ENCODE data around the gene LRRC2.

Gene LRRC2

GRCh38 chr3:46586738-46587246, 20.7 kb upstream of the LRRC2 start:
- intact Hi-C loops (cut with DNase I; ENCODE audit: low total_unique reads): no loop called here
- no peak for DNase-seq
- no peak for TF ChIP-seq CTCF (IDR thresholded peaks at IDR 0.05)
- H3K9me3 ChIP-seq: no peaks in the 10 kb centered on the region
- H3K27me3 ChIP-seq: no peaks in the 10 kb centered on the region
- no peaks in the 10 kb centered on the region for H3K4me1 ChIP-seq
- no peaks in the 10 kb centered on the region for H3K36me3 ChIP-seq
- no peak overlapping the region for H3K4me3 ChIP-seq
- H3K27ac ChIP-seq: no peak overlapping the region

GRCh38 chr3:46585799-46586693, 19.9 kb upstream of the LRRC2 start:
- no peak for DNase-seq
- H3K36me3 ChIP-seq: no peaks in the 10 kb centered on the region
- intact Hi-C loops (cut with DNase I; ENCODE audit: low total_unique reads): no loop called here
- no peak overlapping the region for H3K4me3 ChIP-seq
- no peak overlapping the region for H3K27ac ChIP-seq
- no peak for TF ChIP-seq CTCF (IDR thresholded peaks at IDR 0.05)
- no peaks in the 10 kb centered on the region for H3K4me1 ChIP-seq
- no peaks in the 10 kb centered on the region for H3K9me3 ChIP-seq
- H3K27me3 ChIP-seq: no peaks in the 10 kb centered on the region

DNA sequence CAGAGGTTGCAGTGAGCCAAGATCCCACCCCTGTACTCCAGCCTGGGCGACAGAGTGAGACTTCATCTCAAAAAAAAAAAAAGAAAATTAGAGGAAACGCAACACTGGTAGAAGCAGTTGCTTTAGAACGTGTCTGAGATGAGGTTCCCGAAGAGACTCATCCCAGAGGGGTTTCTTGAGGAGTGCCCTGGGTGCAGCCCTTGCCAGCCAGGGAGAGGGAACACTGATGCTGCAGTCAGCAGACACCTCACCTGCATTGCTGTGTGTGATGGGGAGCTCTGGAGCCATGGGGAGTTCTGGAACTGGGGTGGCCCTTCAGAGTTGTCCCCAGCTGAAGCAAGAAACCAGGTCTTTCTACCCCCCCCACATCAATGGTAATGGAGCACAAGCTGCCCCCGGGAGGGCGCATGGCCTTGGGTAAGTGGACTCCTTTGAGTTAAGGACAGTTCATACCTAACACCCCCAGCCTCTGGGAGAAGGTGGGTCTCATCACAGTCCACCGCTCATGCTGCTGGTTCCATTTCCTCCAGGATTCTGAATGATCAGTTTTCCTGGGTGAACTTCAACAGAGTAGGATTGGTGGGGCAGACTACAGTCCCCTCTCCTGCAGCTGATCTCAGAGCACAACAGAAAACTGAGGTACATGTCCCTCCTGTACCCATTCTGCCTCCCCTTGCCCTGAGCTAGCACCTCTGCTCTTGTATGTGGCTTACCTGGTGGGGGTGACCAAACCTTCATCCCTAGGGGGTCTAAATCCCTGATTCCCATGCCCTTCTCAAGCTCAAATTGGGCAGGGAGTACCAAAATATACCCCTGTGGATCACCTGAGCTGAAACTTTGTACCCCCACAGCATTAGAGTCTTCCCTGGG, 18.7 kb upstream of the LRRC2 start:
- H3K9me3 ChIP-seq: no peaks in the 10 kb centered on the region
- H3K27ac ChIP-seq: no peak overlapping the region
- no peak for DNase-seq
- no peaks in the 10 kb centered on the region for H3K36me3 ChIP-seq
- intact Hi-C loops (cut with DNase I; ENCODE audit: low total_unique reads): no loop called here
- TF ChIP-seq CTCF (IDR thresholded peaks at IDR 0.05): no peak
- H3K4me3 ChIP-seq: no peak overlapping the region
- no peaks in the 10 kb centered on the region for H3K4me1 ChIP-seq
- H3K27me3 ChIP-seq: peaks cover 0 to 3% of the 10 kb centered on the region in 2 donors

- no peaks in the 10 kb centered on the region for H3K36me3 ChIP-seq
- no peak for TF ChIP-seq CTCF (IDR thresholded peaks at IDR 0.05)
- no peaks in the 10 kb centered on the region for H3K4me1 ChIP-seq
- H3K4me3 ChIP-seq: no peak overlapping the region
- H3K27ac ChIP-seq: no peak overlapping the region
- no peak for DNase-seq
- intact Hi-C loops (cut with DNase I; ENCODE audit: low total_unique reads): no loop called here
- no peaks in the 10 kb centered on the region for H3K9me3 ChIP-seq
- H3K27me3 ChIP-seq: peaks cover 0 to 34% of the 10 kb centered on the region in 2 donors
These were observed 14.6 kb upstream of the LRRC2 start for GRCh38 chr3:46580675-46581074.

GRCh38 chr3:46579756-46580286, 13.7 kb upstream of the LRRC2 start:
- intact Hi-C loops (cut with DNase I; ENCODE audit: low total_unique reads): no loop called here
- DNase-seq: no peak
- Histone ChIP-seq H3K9me3 (no peaks in the 10 kb centered on the region), H3K4me1 (no peaks in the 10 kb centered on the region), H3K4me3 (no peak overlapping the region), H3K27me3 (peaks cover 0 to 42% of the 10 kb centered on the region in 2 donors), H3K36me3 (no peaks in the 10 kb centered on the region), H3K27ac (no peak overlapping the region)
- TF ChIP-seq CTCF (IDR thresholded peaks at IDR 0.05): no peak

All from tibial artery (tissue), 4 donors.